GM18858 (cell line): ENCODE data around the gene PLA2G3.
"Not testable (repeated sequence)": the region's sequence is repeated elsewhere in the genome, so short reads cannot be mapped to it uniquely, and the experiment has no call there.

Experiments used
- ATAC-seq: cut with Tn5 transposase; IDR thresholded peaks from one replicate; pipeline ENCODE4 v1.9.1; 2021; ENCODE audit not compliant: unreplicated experiment

The PLA2G3 gene

DNA sequence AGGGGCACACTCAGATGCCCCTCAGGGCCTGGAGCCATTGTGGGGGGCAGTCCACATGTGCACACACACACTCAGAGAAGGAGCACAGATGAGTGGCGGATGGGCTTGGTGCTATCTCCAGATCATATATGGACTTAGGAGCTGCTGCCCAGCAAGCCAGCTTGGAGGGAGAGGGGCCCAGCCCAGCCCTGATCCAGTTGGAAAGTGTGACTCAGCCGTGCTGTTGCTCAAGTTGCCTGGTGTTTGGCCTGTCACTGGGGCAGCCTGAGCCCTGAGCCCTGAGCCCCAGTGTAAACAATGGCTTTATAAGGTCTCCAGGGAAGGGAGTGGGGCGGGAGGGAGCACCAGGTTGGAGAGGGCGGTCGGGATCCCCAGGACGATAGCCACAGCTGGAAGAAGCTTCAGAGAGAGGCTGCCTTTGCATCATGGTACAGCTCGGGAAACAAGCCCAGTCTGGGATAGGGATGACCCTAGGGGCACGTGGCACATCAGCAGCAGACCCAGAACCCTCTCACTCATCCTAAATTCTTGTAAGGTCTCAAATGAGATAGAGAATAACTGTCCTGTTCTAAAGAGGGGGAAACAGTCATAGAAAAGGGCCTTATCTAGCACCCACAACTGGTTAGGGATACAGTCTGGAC lies 37.7 kb downstream of the PLA2G3 start:
- ATAC-seq = no peak

- ATAC-seq = no peak
Measured at GRCh38 chr22:31100762-31101525, 39.4 kb downstream of the PLA2G3 start.

- no peak for ATAC-seq
Measured at GRCh38 chr22:31099841-31100761, 40.2 kb downstream of the PLA2G3 start.

- ATAC-seq = no peak
Measured at GRCh38 chr22:31099386-31099785, 40.9 kb downstream of the PLA2G3 start.

GRCh38 chr22:31098632-31099110 lies 41.6 kb downstream of the PLA2G3 start:
- ATAC-seq = no peak

DNA sequence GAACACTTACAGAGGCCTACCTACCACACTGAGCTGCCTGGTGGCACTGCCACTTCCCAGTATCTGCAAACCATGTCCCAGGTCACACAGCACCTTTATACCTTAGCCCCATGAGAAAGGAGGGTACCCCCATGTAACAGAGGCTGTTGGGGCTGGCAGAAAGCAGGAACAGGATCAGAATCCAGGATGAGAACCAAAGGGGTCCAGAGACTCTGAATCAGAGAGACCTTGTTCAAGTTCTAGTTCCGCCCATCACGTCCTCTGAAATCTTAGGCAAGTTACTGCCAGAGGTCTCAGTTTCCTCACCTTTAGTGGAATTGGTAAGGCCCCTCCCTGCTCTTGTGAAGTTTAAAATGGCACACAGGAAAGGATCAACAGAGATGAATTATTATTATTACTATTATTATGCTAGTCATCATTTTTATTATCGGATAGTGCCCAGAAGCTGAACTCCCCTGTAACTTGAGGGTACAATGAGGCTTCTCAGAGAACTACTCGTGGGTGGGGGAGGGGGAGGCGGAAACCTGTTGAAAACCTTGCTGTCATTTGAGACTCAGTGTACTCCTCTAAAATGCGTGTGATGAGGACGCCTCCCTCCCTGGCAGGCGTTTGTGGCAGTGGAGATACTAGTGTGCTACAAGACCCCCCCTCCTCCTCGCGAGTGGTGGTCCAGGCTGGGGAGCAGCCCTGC lies 42.2 kb downstream of the PLA2G3 start:
- no peak for ATAC-seq

GRCh38 chr22:31097539-31097938 lies 42.8 kb downstream of the PLA2G3 start:
- ATAC-seq = not testable (repeated sequence)

- ATAC-seq = no peak
Measured at GRCh38 chr22:31096657-31097279, 43.5 kb downstream of the PLA2G3 start.

- ATAC-seq = no peak
Measured at GRCh38 chr22:31095637-31096249, 44.6 kb downstream of the PLA2G3 start.

DNA sequence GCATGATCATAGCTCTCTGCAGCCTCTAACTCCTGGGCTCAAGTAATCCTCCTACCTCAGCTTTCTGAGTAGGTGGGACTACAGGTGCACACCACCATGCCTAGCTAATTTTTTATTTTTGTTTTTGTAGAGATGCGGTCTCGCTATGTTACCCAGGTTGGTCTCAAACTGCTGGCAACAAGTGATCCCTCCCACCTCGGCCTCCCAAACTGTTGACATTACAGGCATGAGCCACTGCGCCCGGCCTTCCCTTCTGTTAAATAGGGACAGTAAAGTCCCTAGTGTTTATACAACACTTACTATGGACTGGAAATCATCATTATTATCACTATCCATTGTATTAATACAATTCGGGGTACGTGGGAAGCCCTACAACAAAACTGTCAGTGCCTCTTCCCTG lies 45.6 kb downstream of the PLA2G3 start:
- ATAC-seq = no peak

GRCh38 chr22:31094021-31094551 lies 46.2 kb downstream of the PLA2G3 start:
- no peak for ATAC-seq

DNA sequence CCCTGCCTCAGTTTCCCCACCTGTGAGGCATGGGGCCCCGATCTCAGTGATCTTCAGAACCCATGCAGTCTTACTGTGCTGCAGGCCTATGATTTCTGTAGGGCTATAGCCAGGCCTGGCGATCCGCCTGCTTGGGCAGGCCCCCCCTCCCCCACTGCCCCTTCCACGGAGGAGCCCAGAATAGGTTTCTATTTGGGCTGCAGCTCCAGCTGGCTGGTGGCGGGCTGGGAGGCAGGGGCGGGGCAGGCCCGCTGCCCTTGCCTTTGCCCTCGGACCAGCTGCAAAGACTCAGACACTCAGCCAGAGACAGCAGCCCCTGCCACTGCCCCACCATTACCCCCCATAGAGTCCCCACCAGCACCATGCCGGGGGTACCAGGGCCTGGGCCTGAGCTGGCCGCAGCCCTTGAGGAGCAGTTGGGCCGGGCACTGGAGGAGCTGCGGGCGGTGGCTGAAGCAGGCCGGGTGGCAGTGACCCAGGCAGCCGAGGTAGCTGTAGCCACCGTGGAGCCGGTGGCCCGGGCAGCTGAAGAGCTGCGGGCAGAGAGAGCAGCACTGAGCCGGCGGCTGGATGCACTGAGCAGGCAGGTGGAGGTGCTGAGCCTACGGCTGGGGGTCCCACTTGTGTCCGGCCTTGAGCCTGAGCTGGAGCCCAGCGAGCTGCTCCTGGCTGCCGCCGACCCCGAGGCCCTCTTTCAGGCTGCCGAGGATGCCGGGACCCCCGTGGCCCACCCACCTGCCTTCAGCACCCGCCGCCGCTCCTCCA lies 47.0 kb downstream of the PLA2G3 start:
- no peak for ATAC-seq

DNA sequence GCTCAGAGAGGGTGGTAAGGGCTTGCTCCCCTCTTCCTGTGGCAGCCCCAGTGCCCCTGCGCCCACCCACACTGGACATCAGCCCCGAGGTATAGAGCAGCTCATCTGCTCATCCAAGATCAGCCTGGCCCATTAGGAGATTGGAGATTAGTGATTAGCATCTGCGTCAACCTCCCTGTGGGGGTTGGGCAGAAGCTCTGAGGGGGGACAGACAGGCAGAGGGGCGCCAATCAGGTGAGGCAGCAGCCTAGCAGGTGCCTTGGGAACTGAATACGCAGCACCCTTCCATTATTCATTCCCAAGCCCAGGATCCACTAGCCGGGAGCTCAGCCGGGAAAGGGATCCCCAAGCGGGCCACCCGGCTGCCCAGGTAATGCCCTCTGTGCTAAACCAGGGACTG lies 48.1 kb downstream of the PLA2G3 start:
- ATAC-seq = no peak

DNA sequence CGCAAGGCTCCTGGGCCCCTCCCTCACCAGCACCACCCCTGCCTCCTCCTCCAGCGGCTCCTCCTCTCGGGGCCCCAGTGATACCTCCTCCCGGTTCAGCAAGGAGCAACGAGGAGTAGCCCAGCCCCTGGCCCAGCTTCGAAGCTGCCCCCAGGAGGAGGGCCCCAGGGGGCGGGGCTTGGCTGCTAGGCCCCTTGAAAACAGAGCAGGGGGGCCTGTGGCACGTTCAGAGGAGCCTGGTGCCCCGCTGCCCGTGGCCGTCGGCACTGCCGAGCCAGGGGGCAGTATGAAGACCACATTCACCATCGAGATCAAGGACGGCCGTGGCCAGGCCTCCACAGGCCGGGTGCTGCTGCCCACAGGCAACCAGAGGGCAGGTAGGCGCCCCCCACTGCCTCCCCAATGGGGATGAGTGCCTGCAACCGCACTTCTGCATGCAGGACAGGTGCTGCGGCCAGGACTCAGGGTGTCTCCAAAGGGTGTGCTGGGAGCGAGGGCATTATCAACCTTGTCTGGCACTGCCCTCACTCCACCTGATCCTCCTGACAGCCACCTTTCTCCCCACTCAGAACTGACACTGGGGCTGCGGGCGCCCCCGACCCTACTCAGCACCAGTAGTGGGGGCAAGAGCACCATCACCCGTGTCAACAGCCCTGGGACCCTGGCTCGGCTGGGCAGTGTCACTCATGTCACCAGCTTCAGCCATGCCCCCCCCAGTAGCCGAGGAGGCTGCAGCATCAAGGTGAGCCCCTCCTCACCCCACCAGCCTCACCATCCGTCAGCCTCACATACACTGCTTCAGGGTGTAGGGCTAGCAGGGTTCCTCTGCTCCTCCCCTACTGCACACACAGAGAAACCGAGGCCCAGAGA lies 49.0 kb downstream of the PLA2G3 start:
- no peak for ATAC-seq

- no peak for ATAC-seq
Measured at GRCh38 chr22:31090217-31091085, 49.9 kb downstream of the PLA2G3 start.

GRCh38 chr22:31089160-31090100 lies 50.9 kb downstream of the PLA2G3 start:
- ATAC-seq = no peak
